HG03159 (cell line): ENCODE results near the gene ARF4.
"Not testable (repeated sequence)": the region's sequence is repeated elsewhere in the genome, so short reads cannot be mapped to it uniquely, and the experiment has no call there.

Experiments
- ATAC-seq: cut with Tn5 transposase; IDR thresholded peaks from one replicate; pipeline ENCODE4 v1.9.1; 2021; ENCODE audit warnings: mild to moderate bottlenecking, moderate library complexity; ENCODE audit not compliant: unreplicated experiment

Gene ARF4

DNA sequence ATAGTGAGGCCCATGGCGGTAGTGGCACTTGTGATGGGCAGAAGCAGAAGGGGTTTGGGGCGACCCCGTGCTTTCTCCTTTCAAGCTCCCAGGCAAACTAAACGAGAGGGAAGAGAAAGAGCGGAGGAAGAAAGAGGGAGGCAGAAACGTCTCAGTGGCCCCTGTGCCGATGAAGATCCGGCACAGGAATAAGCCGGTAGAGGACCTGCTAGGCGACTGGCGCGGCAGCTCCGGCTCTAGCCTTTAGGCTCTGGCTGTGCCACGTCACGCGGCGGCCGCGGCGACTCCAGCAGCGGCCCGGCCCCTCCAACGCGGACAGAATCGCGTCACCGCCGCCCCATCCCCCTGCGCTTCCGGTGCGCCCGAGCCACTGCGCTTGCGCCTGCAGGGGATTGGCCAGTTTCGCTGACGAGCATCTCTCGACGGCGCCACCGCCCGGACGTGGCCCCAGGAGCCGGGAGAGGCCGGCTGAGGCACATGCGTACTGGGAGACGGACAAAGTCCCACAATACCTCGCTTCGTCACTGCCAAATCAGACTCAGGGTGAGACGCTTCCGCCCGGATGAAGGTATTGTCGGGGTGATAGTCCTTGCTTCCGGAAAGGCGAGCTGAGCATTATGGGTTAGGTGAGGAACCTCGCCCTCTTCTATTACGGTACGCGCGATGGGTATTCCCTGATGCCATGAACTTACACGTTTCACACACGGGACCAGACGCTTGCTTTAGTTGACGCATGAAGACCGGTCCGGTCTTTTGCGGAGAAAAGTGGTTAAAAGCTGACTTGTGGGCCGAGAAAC, at the start of gene ARF4:
Gene ARF4 (minus strand): TSS at position 218 of the 797 bp plus-strand sequence. CDS start 204 bp downstream, at position 14.
- peak; percentile 93 for ATAC-seq

DNA sequence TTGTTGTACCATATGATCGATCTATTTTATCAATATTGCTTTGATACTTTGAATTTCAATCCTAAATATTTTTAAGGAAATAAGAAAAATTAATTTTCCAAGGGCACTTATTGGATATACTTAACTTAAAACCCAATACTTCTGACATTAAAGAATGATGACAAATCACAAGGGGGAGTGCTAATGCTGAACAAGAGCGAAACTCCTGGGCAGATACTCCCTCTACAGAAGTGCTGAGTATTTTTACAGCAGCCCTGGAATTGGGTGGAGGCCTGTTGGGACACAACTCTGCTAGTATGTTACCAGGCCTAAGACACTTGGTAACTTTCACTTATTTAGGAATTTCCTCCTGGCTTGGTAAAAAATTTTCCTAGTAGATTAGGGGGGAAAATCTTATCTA, 49.6 kb upstream of the ARF4 start:
- ATAC-seq, result no peak

DNA sequence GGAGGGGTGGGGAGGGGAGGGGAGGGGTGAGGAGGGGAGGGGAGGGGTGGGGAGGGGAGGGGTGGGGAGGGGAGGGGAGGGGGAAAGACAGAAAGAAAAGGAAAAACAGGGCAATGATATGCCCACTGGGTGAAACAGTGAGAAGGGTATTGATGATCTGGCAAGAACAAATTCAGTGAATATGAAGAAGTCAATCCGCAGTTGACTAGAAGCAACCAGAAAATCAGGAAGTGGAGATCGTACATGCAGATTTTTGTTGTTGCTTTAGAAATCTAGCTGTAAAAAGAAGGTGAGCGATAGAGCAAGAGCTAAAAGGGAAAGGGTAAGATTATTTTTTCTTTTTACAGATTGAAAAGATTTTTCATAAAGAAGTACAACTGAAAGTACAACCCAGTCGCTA, 47.6 kb upstream of the ARF4 start:
- no peak for ATAC-seq

DNA sequence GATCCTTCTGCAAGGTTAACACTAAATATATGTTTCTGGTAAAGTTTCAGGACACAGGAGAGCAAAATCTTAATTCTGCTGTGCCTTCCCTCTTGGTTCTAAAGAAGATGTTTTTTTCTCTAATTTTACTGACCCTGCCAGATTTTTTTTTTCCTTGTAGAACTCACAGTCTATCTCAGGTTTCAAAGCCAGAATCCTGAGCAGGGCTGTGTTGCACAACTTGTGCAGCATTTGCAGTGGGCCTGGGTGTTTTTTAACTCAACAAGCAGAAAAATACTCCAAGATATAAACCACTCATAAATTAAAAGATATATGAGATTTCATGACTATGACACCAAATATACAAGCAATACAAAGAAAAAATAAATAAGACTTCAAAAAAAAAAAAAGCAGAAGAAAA, 40.2 kb upstream of the ARF4 start:
- ATAC-seq, result no peak

DNA sequence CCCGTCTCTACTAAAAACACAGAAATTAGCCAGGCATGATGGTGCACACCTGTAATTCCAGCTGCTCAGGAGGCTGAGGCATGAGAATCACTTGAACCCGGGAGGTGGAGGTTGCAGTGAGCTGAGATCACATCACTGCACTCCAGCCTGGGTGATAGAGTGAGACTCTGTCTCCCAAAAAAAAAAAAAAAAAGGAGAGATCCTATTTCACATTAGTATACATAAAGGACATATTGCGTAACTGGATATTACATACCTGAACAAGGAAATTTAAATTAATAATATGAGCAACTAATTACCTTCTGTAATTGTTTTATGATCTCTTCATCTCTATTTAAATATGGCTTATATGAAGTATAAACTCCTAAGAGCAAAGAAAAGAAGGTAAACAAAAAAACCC, 37.1 kb upstream of the ARF4 start:
- ATAC-seq, result not testable (repeated sequence)

DNA sequence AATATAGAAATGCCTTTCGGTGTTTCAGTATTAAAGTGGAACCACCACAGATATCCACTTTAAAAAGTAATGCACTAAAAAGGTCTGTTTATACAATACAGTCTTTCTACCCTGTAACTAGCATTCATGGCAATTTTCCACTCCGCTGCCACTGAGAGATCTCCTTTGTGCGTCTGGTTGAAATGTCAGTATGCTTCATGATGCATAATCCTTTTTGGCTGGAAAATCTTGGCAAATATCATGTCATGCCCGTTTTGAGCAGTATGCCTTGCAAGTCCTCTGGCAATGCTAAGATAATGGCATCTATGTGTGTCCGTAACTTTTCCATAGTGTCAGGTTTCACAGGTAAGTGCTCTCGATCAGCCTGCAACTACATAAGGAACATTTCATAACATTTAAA, 30.8 kb upstream of the ARF4 start:
- no peak for ATAC-seq

DNA sequence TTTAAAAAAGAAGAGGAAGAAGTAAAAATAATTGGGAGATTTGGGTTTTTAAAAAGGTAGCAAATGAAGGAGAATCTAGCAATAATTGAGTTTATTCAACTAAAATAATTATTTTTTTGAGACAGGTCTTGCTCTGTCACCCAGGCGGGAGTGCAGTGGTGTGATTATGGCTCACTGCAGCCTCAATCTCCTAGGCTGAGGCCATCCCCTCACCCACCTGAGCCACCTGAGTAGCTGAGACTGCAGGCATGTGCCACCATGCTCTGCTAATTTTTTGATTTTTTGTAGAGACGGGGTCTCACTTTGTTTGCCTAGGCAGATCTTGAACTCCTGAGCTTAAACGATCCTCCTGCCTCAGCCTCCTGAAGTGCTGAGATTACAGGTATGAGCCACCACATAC, 27.7 kb upstream of the ARF4 start:
- ATAC-seq, result no peak

DNA sequence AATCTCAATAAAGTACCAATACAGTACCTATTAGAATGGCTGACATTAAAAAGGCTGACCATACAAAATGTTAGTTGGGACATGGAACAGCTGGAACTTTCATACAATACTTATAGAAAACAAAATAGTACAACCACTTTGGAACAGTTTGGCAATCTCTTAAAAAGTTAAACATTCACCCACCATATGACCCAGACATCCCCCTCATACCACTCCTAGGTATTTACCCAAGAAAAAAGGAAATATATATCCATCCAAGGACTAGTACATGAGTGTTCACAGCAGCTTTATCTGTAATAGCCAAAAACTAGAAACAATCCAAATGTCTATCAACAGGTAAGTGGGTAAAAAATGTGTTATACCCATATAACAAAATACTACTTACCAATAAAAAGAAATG, 25.2 kb upstream of the ARF4 start:
- ATAC-seq, result no peak

DNA sequence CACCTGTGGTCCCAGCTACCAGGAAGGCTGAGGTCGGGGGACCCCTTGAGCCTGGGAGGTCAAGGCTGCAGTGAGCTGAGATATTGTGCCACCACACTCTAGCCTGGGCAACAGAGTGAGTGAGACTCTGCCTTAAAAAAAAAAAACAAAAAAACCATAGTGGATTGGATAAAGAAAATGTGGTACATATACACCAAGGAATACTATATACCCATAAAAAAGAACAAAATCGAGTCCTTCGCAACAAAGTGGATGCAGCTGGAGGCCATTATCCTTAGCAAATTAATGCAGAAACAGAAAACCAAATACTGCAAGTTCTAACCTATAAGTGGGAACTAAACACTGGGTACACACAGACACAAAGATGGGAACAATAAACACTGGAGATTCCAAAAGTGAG, 20.6 kb upstream of the ARF4 start:
- ATAC-seq, result no peak

DNA sequence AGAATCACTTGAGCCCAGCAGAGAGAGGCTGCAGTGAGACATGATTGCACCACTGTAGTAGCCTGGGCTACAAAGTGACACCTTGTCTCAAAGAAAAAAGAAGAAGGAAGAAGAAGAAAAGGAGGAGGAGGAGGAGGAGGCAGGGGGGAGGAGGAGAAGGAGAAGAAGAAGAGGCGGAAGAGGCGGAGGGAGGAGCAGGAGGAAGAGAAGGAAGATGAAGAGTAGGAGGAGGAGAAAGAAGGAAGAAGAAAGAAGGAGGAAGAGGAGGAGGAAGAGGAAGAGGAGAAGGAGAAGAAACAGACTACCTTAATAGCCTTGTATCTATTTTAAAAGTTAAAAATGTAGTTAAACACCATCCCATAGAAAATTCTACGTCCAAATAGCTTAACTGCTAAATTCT, 19.1 kb upstream of the ARF4 start:
- no peak for ATAC-seq

DNA sequence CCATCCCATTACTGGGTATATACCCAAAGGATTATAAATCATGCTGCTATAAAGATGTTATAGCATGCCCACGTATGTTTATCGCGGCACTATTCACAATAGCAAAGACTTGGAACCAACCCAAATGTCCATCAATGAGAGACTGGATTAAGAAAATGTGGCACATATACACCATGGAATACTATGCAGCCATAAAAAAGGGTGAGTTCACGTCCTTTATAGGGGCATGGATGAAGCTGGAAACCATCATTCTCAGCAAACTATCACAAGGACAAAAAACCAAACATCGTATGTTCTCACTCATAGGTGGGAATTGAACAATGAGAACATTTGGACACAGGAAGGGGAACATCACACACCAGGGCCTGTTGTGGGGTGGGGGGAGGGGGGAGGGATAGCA, 14.7 kb upstream of the ARF4 start:
- ATAC-seq, result not testable (repeated sequence)

DNA sequence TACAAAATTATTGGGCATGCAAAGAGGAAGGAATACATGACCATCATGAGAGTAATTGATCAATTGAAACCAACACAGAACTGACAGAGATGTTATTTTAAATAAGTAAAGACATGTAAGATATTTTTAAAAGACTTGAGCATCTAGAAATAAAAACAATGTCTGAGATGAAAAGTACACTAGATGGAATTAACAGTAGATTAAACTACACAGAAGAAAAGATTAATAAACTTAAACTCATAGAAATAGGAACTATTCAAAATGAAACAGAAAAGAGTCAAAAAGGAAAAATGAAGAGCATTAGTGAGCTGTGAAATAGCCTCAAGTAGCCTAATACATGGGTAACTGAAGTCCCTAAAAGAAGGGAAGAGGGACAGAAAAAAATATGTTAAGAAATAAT, 8.5 kb upstream of the ARF4 start:
- ATAC-seq, result no peak

DNA sequence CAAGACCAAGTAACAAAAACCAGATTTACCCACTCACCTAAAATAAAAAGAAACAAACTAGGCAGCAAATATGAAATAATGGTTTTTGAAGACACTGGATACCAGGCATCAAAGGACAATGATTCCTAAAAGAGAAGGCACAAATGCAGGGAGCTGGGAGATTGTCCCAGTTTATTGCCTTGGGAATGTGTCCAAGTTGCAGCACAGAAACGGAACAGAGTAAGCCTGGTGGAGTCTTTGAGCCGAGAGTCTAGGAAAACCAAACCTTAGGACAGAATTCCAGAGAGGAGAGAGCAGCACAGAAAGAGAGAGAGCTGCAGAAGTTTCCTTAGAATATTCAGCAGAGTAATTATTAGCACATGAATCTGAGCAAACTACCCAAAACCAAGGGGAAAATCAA, 7.8 kb upstream of the ARF4 start:
- no peak for ATAC-seq

DNA sequence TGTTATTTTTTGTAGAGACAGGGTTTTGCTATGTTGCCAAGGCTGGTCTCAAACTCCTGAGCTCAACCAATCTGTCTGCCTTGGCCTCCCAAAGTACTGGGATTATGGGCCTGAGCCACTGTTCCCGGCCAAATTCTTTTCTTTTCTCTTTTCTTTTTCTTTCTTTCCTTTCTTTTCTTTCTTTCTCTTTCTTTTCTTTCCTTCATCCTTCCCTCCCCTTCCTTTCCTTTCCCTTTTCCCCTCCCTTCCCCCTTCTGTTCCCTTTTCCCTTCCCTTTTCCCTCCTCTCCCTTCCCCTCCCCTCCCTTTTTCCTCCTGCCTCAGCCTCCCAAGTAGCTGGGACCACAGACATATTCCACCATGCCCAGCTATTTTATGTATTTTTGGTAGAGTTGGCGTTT, 3.1 kb upstream of the ARF4 start:
- ATAC-seq, result no peak

DNA sequence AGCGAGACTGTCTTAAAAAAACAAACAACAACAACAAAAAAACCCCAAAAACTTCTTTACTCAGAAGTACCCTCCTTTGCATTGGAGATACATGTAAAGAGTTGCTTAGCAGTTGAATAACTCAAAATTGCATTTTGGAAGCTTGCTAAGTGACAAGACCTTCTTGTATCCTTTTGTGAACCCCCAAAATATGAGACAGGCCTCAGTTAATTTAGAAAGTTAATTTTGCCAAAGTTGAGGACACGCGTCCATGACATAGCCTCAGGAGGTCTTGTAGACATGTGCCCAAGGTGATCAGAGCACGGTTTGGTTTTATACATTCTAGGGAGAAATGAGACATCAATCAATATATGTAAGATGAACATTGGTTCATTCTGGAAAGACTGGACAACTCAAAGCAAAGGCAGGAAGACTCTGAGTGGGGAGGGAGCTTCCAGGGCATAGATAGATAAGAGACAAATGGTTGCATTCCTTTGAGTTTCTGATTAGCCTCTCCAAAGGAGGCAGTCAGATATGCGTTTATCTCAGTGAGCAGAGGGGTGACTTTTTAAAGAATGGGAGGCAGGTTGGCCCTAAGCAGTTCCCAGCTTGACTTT, 1.7 kb upstream of the ARF4 start:
- no peak for ATAC-seq

DNA sequence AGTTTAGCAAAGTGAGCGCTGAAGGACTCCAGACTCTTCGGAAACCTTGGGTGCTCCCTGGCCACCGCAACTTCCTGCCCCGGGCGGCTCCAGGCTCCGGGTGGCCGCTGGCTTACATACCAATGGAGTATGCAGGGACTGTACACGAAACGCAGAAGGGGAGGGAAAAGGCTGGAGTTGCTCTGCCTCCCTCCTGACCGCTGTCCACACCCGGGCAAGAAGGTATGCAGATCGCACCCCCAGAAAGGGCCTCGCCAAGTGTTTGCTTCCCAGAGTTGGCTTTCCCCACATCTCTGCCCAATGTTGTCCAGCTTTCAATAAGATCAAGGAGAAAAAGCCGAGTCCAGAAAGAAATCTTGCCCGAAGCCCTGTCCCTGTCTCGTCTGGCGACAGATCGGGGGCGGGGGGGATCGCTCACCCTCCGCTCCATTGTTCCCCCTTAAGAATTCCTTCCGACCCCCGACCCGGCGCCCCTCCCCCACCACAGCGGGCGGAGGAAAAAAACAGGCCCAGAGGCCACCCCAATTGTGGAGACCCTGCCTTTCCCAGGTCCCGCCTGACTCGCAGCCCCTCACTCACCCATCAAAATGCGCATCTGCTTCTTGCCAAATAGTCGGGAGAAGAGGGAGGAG, 533 bp downstream of the ARF4 start:
- no peak for ATAC-seq

DNA sequence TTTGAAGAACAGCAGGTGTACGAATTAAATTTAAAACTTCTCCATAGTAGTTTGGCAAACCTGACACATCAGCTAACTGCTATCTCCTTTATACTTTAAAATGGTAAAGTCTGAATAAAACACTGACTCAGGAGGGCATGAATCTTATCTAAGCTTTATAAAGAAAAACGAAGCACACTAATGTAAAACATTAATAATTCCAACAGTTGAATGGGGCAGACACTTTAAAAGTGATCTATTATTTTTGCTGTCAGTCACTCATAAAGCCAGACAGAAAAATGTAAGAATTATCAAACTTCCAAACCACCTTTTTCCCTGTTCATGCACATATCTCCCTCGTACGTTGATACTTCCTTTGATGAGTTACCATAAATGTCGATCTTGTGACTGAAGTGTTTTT, 2.6 kb downstream of the ARF4 start:
- ATAC-seq, result no peak

DNA sequence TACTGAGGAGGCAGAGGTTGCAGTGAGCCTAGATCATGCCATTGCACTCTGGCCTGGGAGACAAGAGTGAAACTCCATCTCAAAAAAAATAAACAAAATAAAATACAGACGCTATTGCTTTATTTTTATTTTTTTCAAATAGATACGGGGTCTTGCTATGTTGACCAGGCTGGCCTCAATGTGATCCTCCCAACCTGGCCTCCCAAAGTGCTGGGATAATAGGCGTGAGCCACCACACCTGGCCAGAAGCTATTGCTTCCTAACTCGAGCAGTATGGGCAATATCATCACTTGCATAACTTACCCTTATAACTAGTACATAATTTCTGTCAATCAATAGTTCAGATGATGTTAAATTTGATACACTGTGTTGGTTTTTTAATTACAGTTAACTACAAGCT, 3.0 kb downstream of the ARF4 start:
- no peak for ATAC-seq

DNA sequence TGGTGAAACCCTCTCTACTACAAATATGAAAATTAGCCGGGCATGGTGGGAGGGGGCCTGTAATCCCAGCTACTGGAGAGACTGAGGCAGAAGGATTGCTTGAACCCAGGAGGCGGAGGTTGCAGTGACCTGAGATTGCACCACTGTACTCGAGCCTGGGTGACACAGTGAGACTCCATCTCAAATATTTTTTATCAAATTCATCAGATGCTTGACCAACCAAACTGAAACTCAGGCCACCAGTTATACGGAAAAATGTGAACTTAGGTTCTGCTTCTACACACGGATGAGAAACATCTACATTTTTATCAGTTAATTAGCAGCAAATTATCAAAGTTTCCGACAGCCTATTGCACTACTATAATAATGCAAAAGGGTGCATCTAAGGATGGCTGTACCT, 4.8 kb downstream of the ARF4 start:
- no peak for ATAC-seq

DNA sequence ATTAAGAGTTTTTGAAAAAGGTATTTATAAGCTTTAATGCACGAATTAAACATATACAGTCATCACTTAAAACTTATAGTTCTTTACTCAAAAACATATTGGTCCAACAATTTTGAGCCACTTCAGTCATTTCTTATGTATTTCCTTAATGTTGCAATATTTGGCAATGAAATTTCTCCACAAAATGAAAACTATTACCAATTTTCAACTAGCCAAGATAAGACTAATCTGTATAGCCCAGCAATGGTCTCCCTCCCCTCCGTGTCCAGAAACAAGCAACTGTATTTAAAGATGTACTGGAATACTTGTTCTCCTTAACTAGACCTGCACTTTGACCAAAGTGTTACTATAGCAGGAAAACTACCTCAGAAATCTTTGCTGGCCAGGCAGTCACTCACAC, 9.2 kb downstream of the ARF4 start:
- no peak for ATAC-seq

DNA sequence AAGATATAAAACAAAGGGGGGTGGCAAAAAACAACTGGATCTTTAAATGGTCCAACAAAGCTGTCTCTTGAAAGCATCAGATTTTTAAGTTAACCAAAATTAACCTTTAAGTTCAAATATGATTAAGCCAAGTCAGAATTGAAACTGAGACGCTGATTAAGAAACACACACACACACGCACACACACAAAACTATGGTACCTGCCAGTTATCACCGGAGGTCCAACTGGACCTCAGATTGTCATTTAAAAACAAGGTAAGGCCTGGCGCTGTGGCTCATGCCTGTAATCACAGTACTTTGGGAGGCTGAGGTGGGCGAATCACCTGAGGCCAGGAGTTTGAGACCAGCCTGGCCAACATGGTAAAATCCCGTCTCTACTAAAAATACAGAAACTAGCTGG, 10.4 kb downstream of the ARF4 start:
- no peak for ATAC-seq

DNA sequence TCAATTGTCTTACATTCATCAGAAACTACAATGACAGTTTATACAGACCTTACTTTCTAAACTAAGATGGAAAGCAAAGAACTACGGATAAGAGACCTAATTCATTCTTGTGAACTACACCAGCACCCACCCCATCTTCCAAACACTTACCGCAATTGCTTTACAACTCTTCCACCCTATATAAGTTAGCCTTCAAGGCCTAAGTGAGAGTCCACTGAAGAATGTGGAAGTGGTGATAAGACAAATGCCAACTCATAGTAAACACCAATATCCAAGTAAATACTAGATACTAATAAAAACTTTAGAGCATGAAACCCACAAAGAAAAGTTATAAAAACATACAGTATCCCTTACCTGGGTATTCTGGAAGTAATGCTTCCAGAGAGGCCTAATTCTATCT, 13.6 kb downstream of the ARF4 start:
- ATAC-seq, result no peak
